Stimulated activated CD4-positive, alpha-beta T cell treated with anti-CD3 and anti-CD28 coated beads, Interleukin-15, amount 100 ng/mL, for 24 hours (primary cell): ENCODE measurements around the gene RPH3AL.
"Not testable (repeated sequence)": the region's sequence is repeated elsewhere in the genome, so short reads cannot be mapped to it uniquely, and the experiment has no call there.

Source experiments
- DNase-seq: peaks from one replicate; pipeline ENCODE4 v3.0.0-alpha.2; 2020

RPH3AL gene

GRCh38 chr17:215563-216478, 136.8 kb downstream of the RPH3AL start:
- not testable (repeated sequence) for DNase-seq

- no peak for DNase-seq
Observed at GRCh38 chr17:214881-215331, 137.7 kb downstream of the RPH3AL start.

DNA sequence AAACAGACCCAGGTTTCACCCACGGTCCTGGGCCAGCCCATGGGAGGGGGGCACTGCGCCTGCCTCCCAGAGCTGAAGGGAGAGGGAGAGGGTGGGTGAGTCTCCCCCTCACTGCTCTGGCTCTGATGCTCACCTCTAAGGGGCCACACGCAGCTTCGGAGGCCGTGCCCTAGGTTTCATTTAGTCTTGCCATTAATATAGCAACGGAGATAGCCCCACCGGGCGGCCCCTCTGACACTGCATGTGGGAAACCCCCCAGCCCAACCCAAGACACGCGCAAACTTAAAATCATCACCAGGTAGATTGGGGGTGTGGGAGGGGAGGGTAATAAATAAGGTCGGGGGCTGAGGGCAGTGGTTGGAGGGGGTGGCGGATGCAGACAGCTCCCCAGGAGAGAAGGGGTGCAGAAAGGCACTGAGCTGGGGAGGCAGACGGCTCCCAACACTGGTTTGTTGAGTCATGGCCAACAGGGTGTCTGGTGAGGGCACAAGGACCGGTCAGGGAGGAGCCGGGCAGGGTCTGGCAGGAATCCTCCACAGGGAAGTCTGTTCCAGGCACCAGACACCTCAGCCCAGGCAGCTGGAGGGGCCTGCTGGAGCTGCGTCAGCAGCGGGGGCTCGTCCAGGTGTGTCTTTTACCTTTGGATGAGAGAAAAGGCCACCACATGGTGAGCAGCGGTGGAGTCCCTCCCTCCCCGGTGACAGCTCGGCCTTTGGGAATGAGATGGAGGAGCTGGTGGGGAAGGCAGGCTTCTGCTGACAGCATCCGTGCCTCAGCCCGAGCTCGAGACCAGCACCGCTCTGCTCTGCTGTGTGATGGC, 139.1 kb downstream of the RPH3AL start:
- DNase-seq: no peak

DNA sequence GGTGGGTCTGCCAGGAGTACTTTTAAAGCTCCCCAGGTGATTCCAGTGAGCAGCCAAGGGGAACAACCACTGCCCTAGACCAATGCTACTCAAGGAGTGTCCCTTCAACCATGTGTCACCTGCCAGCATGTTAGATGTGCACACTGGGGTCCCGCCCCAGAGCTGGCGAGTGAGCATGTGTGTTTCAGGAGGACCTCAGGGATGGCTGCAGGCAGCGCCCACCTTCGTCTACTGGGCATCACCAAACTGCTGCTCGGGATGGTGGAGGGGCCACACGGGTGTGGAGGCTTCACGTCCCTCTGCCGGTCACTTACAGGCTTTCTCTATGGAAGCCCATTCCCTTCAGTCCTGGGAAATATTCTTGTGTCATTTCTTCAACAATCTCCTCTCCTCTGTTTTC, 142.2 kb downstream of the RPH3AL start:
- DNase-seq: no peak

- DNase-seq: no peak
Observed at GRCh38 chr17:208429-208828, 144.2 kb downstream of the RPH3AL start.

- DNase-seq: no peak
Observed at GRCh38 chr17:207775-208174, 144.8 kb downstream of the RPH3AL start.

DNA sequence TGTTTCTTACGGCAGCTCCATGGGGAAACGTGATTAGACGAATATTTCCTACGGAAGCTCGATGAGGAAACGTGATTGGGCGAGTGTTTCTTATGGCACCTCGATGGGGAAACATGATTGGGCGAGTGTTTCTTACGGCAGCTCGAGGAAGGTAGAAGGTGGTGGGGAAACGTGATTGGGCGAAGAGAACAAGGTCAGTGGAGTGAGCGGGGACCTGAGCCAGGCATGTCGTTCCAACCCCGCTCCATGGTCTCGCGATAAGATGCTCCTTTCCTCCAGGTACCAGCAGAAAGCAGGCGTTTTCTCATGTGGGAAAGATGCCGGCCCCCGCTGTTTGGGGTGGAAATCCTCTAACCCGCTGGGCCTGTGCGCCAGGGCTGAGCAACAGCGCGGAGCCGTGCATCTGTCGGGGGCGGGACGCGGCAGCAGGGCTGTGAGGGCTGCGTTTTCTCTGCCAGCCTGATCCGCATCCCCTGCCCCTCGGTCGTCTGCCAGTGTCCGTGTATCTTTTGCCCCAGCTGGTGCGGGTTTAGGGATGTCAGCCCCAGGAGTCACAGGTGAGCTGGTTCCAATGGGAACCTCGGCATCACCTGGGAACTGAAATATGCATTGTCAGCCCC, 145.6 kb downstream of the RPH3AL start:
- DNase-seq: no peak

- DNase-seq: not testable (repeated sequence)
Observed at GRCh38 chr17:206484-206883, 146.1 kb downstream of the RPH3AL start.

GRCh38 chr17:205817-206216, 146.8 kb downstream of the RPH3AL start:
- DNase-seq: no peak

- no peak for DNase-seq
Observed at GRCh38 chr17:205148-205669, 147.4 kb downstream of the RPH3AL start.

DNA sequence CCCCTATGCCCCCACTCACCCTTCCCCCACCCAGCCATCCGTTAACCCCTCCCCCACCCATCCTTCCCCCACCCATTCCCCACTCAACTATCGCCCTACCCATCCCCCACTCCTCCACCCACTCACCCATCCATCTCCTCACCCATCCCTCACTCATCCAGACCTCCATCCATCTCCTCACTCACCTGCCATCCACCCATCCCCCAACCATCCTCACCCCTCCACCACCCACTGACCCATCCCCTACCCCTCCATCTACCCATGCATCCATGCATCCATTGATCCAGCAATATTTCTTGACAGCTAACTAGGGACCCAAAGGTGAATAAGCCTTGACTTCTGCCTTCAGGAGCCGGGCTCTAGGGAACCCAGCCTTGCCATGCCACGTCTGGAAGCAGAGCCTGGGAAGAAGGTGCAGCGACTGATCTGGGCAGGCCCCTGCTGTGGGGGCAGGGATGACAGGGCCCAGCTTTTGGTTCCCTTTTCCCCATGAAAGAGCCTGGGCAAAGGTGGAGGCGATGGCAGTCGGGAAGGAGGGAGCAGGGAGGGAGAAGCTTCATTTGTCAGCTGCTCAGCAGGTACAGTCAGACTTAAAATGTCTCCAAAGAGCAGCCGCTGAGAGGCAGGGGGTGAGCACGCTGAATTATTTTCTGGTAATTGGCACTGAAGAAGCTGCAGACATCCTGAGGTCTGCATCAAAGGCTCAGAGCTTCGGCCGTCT, 148.0 kb downstream of the RPH3AL start:
- DNase-seq: no peak

DNA sequence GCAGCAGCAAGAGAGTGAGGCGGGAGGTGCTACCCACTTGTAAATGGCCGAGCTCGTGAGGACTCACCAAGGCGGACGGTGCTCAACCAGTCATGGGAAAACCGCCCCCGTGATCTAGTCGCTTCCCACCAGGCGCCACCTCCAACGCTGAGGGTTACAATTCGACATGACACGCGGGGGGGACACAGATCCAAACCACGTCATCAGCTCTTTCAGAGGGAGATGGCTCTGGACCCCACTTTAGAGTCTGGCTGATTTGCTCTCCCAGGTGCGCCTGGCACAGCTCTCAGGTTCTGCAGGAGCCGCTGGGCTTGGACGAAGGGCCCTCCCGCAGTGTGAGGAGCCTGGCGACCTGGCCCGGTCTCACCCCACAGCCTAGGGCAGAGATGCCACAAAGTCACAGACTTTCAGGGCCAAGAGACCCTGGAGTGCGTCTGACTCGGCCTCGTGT, 150.1 kb downstream of the RPH3AL start:
- no peak for DNase-seq

- not testable (repeated sequence) for DNase-seq
Observed at GRCh38 chr17:201736-202135, 150.9 kb downstream of the RPH3AL start.

- DNase-seq: not testable (repeated sequence)
Observed at GRCh38 chr17:201257-201656, 151.3 kb downstream of the RPH3AL start.

DNA sequence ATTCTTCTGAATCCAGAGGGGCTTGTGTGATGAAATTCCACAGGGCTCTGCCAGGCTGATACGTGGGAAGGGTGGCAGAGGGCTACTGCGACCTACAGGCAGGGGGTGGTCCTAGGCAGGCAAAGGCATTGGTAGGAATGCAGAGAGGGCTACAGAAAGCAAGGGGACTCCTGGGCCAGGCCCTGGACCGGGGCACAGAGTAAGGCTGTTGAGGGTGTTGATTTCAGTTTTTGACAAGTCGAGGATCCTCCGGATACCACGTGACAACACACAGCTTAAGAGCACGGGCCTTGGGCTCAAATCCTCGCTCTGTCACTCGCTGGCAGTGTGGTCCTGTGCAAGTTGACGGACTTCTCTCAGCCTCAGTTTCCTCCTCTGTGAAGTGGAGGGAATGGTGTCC, 152.0 kb downstream of the RPH3AL start:
- DNase-seq: no peak

DNA sequence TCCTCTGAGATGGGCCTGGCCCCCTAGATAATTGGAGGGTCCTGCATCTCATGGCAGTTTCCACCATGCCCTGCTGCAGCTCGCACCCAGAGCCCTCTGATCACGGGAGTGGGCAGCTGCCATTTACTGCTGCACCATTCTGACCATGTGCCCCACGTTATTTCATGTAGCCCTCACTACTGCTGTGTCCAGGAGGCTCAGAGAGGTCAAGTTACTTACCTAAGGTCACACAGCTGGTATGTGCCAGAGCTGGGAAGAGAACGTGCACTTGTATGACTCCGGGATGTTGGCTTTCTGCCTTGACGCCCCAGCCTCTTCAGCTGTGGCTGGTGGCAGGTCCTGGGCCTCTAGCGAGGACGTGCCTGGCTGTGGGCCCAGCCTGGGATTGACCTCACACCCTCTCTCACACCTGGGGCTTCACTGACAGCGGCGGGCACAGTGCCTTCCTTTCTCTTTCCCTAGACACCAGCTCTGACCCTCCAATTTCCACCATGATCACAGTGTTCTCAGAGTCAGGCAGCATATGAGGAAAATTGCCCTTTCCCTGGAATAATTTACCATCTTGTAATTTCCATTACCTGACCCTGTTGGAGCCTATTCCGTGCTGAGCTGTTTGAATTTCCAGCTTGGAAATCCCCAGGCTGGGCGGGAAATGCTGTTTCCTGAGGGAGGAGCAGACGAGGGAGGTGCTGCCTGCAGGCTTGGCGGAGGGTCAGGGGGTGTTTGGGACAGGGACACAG, 152.6 kb downstream of the RPH3AL start:
- DNase-seq: no peak

- DNase-seq: no peak
Observed at GRCh38 chr17:199191-199604, 153.4 kb downstream of the RPH3AL start.

GRCh38 chr17:198225-198624, 154.4 kb downstream of the RPH3AL start:
- not testable (repeated sequence) for DNase-seq

DNA sequence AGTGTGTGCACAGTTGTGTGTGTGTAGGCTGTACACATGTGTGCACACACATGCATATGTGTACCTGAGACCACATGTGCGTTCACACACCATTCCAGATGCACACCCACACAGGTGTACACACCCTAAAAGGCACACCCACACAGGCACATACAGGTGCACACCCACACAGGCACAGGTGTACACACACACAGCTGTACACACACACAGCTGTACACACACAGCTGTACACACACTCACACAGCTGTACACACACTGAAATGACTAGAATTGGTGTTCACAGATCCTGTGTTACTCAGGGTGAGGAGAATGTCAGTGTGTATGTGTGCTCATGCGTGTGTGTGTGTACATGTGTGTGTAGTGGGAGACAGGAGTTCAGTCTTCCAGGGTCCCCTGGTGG, 155.3 kb downstream of the RPH3AL start:
- no peak for DNase-seq

GRCh38 chr17:194828-195602, 157.6 kb downstream of the RPH3AL start:
- DNase-seq: no peak
